NCI-H187 treated with DMSO at 0.1 percent for 48 hours (cell line): ENCODE measurements around the gene REEP5.

Experiments
- DNase-seq: peaks from one replicate; lab custom pipeline; 2025; lab: John Stamatoyannopoulos, UW

Gene REEP5

DNA sequence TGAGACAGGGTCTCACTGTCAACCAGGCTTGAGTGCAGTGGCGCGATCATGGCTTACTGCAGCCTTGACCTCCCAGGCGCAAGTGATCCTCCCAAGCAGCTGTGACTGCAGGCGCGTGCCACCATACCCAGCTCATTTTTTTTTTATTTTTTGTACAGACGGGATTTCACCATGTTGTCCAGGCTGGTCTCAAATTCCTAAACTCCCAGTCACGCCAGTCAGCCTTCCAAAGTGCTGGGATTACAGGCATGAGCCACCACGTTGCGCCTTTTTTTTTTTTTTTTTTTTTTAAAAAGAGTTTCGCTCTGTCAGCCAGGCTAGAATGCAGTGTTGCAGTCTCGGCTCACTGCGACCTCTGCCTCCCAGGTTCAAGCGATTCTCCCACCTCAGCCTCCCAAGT is 88.1 kb downstream of the REEP5 start:
- DNase-seq = no peak

DNA sequence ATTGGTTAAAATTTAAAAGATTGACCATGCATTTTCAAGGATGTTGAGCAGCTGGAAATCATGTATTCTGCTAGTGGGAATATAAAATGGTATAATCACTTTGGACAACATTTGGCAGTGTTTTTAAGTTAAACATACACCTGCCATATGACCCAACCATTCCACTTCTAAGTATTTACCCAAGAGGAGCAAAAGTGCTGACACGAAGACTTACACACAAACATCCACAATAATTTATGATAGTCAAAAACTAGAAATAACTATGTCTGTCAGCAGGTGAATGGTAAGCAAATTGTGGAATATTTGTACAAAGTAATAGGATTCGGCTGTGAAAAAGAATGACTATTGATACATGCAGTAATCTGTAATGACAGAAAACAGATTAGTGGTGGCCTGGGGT is 91.6 kb downstream of the REEP5 start:
- DNase-seq = no peak
